ENCODE results near the gene RTN4RL1.

Gene RTN4RL1

DNA sequence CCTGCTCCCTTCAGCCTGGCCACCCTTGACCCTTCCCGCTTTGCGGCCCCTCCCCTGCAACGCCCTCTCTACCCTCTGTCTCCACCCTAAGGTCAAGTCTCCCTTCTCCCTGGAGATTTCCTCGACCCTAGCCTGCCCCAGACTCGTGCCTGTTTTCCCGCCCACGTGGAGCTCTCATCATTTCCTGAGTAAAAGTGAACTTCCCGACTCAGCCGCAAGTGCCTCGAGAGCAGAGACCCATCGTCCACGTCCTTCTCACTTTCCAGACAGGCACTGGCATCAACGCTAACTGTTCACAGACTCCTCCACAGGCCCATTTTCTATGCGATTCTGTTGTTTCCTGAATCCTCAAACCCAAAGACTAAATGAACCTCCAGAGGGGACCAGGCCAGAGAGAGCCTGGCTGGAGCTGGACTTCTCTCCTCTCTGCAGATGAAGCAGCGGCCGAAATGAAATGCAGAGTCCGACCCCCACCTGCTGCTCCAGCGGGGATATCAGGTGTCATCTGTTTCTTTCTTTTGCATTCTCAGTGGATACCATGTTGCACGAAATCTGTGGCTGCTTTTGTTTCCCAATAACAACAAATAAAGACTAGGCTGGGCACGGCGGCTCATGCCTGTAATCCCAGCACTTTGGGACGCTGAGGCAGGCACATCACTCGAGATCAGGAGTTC is 52.5 kb downstream of the RTN4RL1 start:
- DNase-seq = no peak

DNA sequence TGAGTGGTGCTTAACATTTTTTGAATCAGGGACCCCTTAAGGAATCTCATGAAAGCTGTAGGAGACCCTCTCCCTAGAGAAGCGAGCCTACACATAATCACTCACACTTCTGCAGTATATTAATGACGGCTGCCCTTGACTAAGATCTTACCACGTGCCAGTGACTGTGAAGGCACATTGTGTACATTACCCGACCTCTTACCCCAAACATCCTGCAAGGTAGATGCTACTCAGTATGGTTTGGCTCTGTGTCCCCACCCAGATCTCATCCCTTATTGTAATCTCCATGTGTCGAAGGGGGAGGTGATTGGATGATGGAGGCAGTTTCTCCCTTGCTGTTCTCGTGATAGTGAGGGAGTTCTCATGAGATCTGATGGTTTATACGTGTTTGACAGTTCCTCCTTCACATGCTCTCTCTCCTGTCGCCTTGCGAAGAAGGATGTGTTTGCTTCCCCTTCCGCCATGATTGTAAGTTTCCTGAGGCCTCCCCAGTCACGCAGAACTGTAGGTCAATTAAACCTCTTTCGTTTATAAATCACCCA is 54.2 kb downstream of the RTN4RL1 start:
- no peak for DNase-seq

DNA sequence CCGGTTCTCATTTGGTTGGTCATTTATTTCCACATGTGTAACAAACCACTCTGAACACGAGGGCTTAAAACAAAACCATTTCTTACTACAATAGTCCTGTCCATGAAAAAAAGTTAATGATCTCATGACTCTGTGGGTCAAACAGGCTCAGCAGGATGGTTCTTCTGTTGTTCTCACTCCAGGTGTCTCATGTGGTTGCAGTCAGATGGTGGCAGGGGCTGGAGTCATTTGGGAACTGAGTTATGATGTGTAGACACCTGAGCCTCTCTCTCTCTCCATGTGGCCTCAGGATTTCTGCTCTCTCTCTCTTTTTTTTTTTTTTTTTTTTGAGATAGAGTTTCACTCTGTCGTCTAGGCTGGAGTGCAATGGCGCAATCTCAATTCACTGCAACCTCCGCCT is 55.4 kb downstream of the RTN4RL1 start:
- DNase-seq = no peak

DNA sequence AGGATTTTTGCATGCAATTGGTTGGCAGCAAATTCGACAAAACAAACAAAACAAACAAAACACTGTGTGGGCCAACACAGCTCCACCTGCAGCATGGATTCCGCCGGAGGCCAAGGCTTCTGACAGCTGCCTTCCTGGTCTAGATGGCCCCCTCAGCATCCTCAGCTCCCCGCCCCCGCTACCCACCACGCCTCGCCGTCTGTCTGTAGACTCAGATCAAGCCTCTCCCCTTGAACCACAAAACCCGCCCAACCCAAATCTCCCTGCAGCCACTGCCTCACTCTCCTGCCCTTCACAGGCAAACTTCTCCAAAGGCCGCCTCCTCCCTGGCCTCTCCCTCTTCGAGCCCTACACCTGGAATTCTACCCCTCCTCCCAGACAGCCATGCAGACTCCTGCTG is 57.9 kb downstream of the RTN4RL1 start:
- no peak for DNase-seq

DNA sequence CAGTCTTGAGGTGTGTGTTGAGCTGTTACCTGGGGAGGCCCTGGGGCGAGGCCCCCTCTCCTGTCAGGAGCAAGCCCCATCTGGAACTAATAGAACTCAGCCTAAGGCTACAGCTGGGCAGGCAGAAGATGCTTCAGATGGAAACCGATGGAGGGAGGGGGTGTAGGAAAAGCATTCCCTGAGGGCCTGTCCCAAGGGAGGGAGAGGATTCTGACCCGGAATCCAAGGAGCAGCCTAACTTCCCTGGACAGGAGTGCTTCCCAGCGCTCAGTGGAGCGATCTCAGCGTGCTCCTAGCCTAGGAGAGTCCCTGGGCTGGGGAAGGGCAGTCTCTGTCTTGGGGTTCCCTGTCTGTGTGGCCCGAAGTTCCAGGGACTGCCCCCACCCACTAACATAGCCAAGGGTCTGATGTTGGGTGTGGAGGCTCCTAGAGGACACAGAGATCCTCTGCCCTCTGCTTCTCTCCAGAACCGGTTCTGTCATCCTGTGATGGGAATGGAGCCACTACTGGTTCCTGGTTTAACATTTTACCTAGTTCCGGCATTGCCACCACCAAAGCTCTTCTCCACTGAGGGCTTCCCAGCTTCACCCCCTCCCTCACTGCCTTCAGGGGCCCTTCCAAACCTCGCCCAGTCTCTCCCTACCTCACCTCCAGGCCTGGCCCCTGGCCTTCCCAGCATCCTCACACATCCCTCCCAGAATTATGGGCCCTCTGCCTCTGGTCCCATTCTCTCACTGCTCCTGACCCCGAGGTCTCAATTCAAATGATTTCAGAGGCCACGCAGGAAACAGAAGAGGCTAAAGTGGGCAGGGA is 58.7 kb downstream of the RTN4RL1 start:
- DNase-seq = no peak

DNA sequence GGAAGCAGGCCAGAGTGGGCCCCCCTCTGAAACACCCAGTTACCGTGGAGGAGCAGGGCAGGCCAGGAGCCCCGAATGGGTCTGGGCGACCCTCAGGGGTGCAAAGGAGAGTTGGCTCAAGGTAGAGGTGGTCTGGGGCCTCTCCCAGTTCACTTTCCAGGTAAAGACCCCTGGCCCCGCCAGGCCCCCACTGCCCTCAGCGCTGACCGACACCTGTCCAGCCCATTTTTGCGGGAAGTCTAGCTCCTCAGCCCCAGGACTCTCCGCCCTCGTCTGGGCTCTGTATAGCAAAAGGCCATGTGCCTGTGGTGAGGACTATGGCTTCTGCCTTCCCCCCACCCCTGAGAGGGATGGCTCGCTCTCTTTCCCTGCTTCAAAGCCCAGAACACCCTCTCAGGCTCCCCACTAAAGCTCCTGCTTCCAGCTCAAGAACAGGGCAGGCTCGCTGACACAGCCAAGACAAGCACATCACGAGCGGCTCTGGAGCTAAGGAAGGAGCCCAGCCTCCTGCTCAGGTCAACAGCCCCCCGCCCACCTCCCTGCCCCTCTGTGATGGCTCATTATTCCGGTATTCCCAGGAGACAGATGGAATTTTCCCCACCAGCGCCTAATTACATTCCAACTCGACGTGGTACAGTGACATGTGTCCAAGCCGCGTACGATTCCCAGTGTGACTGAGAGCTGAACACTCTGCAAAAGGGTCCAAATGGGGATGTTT is 59.4 kb downstream of the RTN4RL1 start:
- no peak for DNase-seq

DNA sequence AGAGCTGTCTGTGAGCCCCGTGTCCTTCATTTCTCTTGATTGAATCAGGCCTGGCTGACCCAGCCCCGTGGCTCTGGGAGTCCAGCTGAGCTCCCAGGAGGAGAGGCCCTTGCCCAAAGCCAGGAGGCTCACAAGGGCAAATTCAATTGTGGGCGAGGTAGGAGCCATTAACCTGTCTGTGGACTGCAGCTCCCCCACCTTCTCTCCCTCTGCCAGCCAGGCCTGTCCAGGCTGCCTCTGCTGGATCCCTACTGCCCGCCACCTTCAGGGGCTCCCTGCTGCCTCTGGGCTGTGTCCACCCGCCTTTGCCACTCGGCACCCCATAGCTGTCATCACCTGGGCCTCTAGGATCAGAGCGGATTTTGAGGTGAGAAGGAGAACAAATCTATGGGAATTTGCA is 61.9 kb downstream of the RTN4RL1 start:
- DNase-seq = no peak

DNA sequence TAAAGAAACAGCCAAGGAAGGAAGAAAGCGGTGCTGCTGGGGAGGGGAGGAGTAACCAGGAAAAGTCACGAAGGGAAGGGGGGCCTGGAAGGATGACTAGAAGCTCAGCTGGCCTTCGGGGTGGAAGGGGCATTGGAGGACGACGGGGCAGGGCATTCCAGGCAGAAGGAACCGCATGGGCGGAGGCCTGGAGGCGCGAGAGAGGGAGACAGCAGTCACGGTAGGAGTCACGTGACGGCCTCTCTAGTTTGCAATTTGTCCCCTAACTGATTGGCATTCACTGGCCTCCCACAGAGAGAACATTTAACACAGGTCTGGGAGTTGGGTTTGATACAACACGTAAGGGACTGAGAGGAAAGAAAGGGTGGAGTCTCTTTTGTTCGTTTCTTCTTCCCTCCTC is 63.9 kb downstream of the RTN4RL1 start:
- DNase-seq = no peak

DNA sequence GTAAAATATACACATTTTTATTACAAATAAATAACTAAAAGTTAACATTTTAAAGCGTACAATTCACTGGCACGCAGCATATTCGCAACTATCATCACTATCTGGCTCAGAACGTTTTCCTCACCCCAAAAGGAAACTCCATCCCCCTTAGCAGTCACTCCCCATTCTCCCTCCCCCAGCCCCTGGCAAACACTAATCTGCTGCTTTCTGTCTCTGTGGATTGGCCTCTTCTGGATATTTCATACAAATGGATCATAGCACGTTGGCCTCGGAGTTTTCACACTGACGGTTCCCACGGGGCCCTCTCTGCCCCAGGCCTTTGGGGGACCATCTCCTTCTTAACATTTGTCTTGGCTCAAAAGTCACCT is 64.6 kb downstream of the RTN4RL1 start:
- DNase-seq = no peak

DNA sequence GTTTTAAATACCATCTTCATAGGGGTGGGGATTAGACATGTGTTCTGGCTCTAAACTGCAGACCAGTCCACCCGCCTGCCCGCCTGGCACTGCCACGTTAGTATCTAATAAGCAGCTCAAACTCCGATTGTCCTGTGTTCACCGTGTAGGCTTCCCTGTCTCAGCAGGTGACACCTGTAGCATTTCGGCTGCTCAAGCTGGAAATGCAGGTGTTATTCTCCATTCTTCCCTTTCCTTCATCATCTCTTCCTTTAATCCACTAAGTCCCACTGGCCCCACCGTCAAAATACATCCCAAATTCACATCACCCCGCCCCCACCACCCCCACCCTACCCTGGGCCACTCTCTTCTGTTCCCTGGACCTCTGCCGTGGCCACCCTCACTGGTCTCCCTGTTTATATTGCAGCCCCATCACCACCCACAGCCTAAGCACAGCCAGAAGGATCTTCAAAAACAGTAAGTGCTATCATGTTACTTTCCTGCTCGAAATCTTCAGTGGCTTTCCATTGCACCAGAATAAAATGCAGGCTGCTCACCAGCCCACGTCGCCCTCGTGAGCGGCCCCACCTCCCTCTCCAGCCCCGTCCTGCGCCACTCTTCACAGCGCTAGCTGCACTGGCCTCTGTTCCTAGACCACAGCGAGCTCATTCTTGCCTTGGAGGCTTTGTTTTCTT is 65.1 kb downstream of the RTN4RL1 start:
- DNase-seq = no peak

DNA sequence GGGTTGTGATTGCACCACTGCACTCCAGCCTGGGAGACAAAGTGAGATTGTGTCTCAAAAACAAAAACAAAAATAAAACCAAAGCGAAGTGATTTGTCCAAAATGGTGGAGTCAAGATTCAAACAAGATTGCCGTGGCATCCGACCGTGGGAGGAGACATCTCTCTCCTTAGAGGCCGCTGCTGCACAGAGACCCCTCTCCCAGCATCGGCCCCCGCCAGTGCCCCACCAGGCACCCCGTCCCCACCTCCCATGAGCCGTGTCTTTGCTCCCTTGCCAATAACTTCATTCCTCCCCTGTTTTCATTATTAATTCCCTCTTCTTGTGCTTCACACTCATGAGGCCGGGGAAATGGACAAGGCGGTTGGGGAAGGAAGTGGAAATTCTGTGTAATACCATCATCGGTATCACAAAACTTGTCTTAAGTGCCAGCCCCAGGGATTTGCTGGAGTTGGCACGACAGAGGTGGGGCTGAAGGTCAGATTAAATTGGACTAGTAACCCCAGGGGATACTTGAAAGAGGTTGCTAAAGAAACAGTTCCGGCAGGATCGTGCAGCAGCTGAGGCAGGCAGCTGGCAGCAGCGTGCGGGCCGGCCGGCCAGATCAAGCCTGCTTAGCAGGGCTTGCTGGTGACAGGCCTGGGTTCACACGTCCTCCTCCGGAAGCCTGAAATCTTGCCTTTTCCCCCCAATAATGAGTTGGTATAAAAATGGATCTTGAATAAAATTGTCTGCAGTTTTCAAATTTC is 66.8 kb downstream of the RTN4RL1 start:
- DNase-seq = no peak

DNA sequence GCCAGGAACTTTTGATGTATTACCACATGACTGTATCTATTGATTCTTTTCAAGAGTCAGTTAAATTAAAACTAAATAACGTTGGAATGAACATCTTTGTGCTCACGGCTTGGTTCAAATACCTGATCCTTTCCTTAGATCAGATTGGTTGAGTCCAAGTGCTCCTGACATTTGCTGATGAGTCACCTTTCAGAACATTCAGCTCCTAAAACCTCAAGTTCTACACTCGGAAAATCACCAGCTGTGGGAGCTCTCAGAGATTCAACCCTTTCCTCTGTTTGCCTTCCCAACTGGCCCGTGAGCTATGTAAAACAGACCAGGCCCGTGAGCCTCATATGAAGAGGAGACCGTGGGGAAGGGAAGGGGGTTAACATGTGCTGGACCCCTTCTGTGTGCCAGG is 68.1 kb downstream of the RTN4RL1 start:
- no peak for DNase-seq

DNA sequence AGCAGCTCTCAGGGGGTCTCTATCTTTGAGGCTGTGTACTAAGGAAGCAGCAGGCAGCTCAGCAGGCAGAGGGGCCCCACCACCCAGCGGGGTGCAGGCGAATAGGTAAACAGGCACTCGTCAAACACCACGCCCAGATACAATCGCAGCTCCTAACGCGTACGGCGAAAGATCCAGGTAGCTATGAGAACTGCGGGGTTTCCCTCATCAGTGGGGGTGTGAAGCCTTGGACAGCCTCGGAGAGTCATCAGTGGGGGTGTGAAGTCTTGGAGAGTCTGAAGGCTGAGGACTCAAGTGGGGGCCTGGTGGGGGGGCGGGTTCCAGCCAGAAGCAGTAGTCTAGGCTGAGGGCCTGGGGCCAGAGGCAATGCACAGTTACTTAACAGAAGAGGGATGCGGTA is 69.0 kb downstream of the RTN4RL1 start:
- DNase-seq = no peak

DNA sequence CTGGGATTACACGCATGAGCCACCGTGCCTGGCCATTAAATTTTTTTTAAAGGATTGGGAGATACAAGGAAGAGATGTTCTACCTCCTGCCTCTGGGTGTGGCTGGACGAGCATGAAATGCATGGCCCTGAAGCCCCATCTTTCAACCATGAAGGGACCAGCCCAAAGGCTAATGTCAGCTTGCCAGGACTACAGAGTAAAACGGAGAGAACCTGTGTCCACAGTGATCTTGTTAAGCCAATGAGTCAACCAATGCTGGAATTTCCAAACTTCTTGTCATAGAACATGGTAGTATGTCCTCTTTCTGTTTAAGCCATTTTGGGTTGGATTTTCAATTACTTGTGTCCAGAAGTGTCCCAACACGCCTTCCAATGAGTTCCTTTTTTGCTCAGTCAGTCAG is 71.3 kb downstream of the RTN4RL1 start:
- DNase-seq = no peak

DNA sequence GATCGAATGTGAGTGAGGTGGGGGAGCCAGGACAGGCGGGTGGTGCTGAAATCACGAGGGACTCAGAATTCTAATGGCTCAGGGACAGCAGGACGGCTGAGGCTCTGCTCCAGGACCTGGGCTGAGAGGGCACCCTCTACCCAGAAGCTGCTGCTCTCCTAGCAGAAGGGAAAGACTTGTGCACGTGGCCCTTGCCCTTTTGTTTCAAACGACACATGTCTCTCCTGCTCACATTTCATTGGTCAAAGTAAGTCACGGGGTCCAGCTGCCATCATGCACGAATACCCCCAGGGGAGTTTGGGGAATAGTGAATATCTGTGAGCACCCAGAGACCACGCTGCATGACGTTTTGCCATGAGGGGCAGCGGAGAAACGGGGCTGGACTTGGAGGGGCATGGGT is 73.2 kb downstream of the RTN4RL1 start:
- no peak for DNase-seq

DNA sequence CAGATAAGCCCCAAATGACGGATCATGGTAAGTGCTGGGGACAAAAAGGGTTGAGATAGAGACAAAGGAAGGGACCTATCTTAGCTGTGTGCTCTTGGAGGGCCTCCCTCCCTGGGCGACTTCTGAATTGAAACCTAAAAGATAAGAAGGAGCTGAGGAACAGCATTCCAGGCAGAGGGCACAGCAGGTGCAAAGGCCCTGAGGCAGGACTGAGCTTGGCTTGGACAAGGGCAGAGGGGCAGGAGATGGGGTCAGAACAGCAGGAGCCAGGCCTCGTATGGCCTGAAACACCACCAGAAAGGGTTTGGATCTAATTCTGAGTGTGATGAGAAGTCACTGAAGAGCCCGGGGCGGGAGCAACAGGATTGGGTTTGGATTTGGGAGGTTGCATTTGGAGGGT is 75.4 kb downstream of the RTN4RL1 start:
- no peak for DNase-seq

DNA sequence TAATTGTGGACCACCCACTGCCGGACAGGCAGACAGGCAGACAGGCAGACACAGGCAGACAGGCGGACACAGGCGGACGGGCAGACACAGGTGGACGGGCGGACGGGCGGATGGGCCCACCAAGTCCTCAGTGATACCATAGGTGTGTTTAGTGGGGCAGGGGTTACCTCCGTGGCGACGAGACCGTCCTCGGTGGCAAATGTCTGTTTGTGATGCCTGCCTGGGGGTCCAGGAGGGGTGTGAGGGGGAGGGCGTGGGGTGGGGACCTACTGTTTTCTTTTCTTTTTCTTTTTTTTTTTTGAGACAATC is 76.7 kb downstream of the RTN4RL1 start:
- no peak for DNase-seq

DNA sequence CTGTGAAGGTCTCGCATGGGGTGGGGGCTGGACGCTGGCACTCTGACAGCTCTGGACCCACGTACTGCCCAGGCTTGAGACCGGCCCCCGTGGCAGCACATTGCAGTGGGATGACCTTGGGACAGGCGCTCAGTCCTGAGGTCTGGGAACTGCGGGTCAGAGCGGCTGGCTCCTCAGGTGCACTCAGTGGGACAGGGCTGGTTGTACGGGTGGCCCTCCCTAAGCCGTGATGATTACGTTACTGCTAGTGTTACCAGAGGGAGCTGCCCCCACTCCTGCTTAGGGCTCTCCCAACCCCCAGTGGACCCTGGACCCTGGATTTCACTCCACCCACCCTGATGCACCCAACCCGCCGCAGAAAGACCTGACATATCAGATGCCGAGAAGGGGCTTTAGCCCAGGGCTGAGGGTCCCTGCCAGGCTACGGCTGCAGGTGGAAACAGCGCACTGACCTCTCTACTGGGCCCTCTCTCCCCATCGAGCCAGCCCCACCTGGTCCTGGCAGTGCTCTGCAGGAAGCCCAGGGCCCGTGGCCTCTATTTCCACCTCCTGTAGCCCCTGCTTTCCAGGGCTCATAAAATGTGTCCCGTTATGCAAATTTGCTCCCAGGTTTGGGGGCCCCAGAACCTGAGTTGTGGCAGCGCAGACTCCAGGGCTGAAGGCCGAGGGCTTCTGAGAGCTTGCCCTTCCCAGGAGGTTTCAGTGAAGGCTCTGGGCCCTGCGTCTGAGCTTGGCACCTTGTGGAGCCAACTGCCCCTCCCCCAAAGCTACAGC is 77.2 kb downstream of the RTN4RL1 start:
- no peak for DNase-seq

DNA sequence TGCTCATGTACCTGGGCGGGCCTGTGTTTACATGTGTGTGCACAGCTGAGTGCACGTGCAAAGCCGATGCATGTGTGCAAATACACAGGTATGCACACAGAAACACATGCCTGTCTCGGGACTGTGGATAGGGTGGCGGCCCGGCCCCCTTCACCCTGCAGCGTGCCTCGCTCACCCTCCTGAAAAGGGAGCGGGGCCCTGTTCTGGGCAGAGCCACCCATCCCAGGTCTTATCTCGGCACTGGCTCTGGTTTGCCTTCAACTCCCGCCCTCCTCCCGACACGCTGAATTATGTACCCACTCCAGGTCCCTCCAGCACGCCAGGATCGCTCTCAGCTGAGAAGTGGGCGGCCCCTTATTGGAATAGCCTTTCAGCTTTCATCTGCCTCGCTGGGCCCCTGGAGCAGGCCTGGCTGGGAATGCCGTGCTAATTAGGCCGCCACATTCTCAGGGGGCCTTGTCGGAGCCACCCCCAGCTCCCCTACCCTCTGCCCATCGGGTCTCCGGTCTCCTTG is 77.8 kb downstream of the RTN4RL1 start:
- no peak for DNase-seq

DNA sequence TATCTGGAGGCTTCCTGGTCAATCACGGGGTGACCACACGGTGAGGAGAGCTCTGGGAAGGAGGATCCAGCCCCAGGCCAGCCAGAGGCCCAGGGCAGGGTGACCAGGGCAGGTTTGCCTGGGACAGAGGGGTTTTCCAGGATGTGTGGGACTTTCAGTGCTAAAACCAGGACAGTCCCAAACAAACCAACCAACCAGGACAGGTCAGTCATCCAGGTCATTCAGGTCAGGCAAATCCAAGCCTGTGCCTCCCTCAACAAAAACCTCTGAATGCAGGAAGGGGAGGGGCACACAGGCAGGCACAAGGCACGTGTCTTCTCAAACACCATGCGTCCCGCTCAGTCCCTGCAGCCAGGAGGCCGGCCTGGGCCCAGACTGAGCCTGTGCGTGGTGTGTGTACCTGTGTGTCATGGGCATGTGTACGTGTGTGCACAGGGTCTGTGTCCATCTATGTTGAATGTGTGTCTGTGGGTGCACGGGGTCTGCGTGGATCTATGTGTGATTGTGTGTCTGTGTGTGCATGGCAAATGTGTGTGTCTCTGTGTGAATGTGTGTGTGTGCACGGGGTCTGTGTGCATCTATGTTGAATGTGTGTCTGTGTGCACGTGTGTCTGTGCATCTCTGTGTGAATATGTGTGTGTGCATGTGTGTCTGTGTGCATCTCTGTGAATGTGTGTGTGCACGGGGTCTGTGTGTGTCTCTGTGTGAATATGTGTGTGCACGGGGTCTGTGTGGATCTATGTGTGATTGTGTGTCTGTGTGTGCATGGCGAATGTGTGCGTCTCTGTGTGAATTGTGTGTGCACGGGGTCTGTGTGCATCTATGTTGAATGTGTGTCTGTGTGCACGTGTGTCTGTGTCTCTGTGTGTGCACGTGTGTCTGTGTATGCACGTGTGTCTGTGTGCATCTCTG is 78.9 kb downstream of the RTN4RL1 start:
- no peak for DNase-seq

DNA sequence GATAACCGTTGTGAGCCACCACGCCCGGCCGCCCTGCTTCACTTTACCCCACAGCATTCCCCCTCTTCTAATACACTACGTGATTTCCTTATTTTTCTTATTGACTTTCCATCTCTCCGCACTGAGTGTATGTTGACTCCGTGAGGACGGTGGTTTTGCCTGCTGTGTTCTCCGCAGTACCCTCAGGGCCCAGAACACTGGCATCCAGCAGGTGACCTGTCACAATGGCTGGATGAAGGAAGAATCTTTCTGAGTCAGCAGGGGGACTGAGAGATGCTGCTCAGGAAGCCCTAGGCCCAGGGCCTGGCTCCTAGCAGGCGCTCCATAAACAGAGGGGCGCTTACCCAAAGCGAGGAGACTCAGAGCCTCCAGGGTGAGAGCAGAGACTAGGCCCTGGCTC is 79.5 kb downstream of the RTN4RL1 start:
- no peak for DNase-seq

Data from activated CD4-positive, CD25-positive, alpha-beta regulatory T cell (primary cell).